AG10803 (cell line): Measurements from ENCODE around the gene RGS14.
"Not testable (repeated sequence)": the region's sequence is repeated elsewhere in the genome, so short reads cannot be mapped to it uniquely, and the experiment has no call there.

Source experiments
- DNase-seq: peaks from one replicate; pipeline ENCODE4 v3.0.0; 2010; ENCODE audit warnings: low read depth
- H3K4me3 ChIP-seq: 2 replicates; pipeline ENCODE4 v1.5.1; 2011; ENCODE audit warnings: mild to moderate bottlenecking, low read length, control low read depth
- CTCF ChIP-seq: conservative IDR thresholded peaks from 2 replicates; pipeline ENCODE4 v1.5.1; 2011; ENCODE audit warnings: mild to moderate bottlenecking, low read length, control low read depth, inconsistent platforms

Gene RGS14

GRCh38 chr5:177355868-177356168 is 1.9 kb upstream of the RGS14 start:
- no peak overlapping the region for H3K4me3 ChIP-seq
- DNase-seq = no peak
- TF ChIP-seq CTCF = no peak

DNA sequence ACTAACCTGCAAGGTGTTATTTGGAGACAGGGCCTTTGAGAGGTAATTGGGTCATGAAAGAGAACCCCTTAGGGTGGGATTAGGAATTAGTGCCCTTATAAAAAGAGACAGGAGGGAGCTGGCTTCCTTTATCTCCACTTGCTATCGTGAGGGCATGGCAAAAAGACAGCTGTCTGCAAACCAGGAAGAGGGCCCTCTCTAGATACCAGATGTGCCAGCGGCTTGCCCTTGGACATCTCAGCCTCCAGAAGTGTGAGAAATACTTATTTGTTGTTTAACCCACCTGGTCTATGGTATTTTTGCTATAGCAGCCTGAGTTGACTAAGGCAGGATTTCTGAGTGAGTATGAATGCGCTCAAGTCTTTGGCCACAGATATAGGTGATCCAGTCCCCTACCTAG is 978 bp upstream of the RGS14 start:
- no peak for TF ChIP-seq CTCF
- no peak overlapping the region for H3K4me3 ChIP-seq
- no peak for DNase-seq

DNA sequence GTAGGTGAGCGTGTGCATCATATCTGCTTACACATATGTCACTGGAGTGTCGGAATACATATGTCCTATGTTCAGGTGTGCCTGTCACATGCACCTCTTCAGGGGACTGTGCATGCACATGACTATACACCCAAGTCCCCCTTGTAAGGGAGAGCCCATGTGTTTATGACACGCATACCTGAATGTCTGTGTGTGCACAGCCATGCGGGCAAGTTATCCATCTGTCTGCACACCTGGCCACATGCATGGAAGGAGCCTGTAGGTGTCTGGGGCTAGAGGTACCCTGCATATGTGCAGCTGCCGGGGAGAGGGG is 622 bp upstream of the RGS14 start:
- no peak for DNase-seq
- no peak for TF ChIP-seq CTCF
- H3K4me3 ChIP-seq = no peak overlapping the region

- no peak overlapping the region for H3K4me3 ChIP-seq
- no peak for DNase-seq
- TF ChIP-seq CTCF = no peak
Measured at GRCh38 chr5:177358370-177358819, 671 bp downstream of the RGS14 start.

DNA sequence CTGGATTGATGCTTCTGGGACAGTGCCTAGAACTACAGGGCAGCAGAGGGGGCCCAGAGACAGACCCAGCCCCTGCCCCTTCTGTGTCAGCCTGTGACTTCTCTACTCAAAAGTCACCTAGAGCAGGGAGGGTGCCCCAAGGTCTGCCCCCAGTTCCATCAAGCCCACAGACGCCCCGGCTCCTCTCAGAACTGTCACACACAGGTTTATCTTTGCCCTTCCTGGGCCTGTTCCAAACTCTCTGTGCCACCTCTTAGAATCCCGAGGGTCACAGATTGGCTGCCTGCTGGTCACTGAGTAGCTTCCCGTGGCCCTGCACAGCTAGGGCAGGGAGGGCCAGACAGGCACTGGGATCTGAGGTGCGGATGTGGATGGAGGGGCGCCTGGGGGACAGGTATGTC is 1.7 kb downstream of the RGS14 start:
- no peak for DNase-seq

GRCh38 chr5:177359860-177360259 is 2.1 kb downstream of the RGS14 start:
- DNase-seq = no peak
- H3K4me3 ChIP-seq = no peak overlapping the region
- TF ChIP-seq CTCF = no peak

More for the DNA sequence above, 1.7 kb downstream of the RGS14 start:
- no peak overlapping the region for H3K4me3 ChIP-seq
- TF ChIP-seq CTCF = no peak

GRCh38 chr5:177360740-177361139 is 3.0 kb downstream of the RGS14 start:
- not testable (repeated sequence) for H3K4me3 ChIP-seq, DNase-seq
